H1 (cell line): ENCODE results near the gene SLC39A8. TPM values are rescaled to one million over a fixed set of nuclear protein-coding genes. Genes with fewer than 3 reads are reported as not detected.

Experiments
- CTCF ChIA-PET: fragments of 300-600 bp; sonication (Branson Sonifier 250); formaldehyde crosslinking; loops from one replicate; lab custom pipeline; 2021; ENCODE audit not compliant: partially characterized antibody; lab: Charles Lee
- POLR2A ChIA-PET: fragments of 300-600 bp; sonication (Branson Sonifier 250); formaldehyde crosslinking; loops from one replicate; lab custom pipeline; 2021; ENCODE audit warnings: inconsistent platforms; ENCODE audit not compliant: partially characterized antibody; lab: Charles Lee
- DNase-seq, 2 experiments: peaks; one replicate each; pipeline versions ENCODE4 v3.0.0 to v3.0.0-alpha.2; 2010 to 2022; ENCODE audit warnings: low spot score in 2 of 2, low read depth in 1 of 2, mixed read lengths in 1 of 2
- FAIRE-seq: peaks from 2 replicates; lab custom pipeline; 2011; peaks lifted over from hg19 to GRCh38; lab: Jason Lieb, UNC
- H2AFZ ChIP-seq: 2 replicates; pipeline ENCODE4 v1.8.1; 2012; ENCODE audit warnings: low read length, inconsistent platforms
- H2AK5ac ChIP-seq: 2 replicates; pipeline ENCODE4 v1.6.1; 2013; ENCODE audit warnings: low read depth, low read length
- H2BK120ac ChIP-seq: replicated peaks from 2 replicates; pipeline ENCODE3; 2013; ENCODE audit warnings: low read depth, low read length, inconsistent platforms
- H2BK12ac ChIP-seq: 2 replicates; pipeline ENCODE4 v1.6.1; 2013; ENCODE audit warnings: low read depth, low read length
- H2BK15ac ChIP-seq: 2 replicates; pipeline ENCODE4 v1.6.1; 2013; ENCODE audit warnings: low read length
- H2BK20ac ChIP-seq: 2 replicates; pipeline ENCODE4 v1.6.1; 2013; ENCODE audit warnings: low read length
- H2BK5ac ChIP-seq: 2 replicates; pipeline ENCODE4 v1.6.1; 2013; ENCODE audit warnings: low read depth, low read length
- H3K14ac ChIP-seq: 2 replicates; pipeline ENCODE4 v1.6.1; 2013; ENCODE audit warnings: inconsistent platforms; ENCODE audit not compliant: insufficient read length
- H3K18ac ChIP-seq: 2 replicates; pipeline ENCODE4 v1.6.1; 2013; ENCODE audit warnings: low read length; ENCODE audit errors: extremely low read depth
- H3K23ac ChIP-seq: 2 replicates; pipeline ENCODE4 v1.6.1; 2013; ENCODE audit warnings: inconsistent platforms; ENCODE audit not compliant: insufficient read length
- H3K23me2 ChIP-seq: 2 replicates; pipeline ENCODE4 v1.6.1; 2013; ENCODE audit warnings: low read depth, low read length
- H3K27ac ChIP-seq: 2 replicates; pipeline ENCODE4 v1.6.1; 2011; ENCODE audit warnings: low read depth, low read length, inconsistent platforms
- H3K27me3 ChIP-seq, 4 experiments: replicated peaks in 1 of 4; 1 replicate in 1 of 4; 2 replicates in 3 of 4; pipeline versions ENCODE4 v1.6.1 to v1.8.1; 2011 to 2013; ENCODE audit warnings: low read length in 3 of 4, mild to moderate bottlenecking in 3 of 4, inconsistent platforms in 2 of 4, mixed read lengths in 2 of 4, moderate library complexity in 1 of 4; ENCODE audit not compliant: control insufficient read depth in 3 of 4, insufficient read depth in 3 of 4; ENCODE audit errors: extremely low read depth in 1 of 4
- H3K36me3 ChIP-seq, 4 experiments: 2 replicates each; pipeline versions ENCODE4 v1.6.1 to v1.8.1; 2011 to 2013; ENCODE audit warnings: mild to moderate bottlenecking in 4 of 4, low read length in 3 of 4, moderate library complexity in 2 of 4, control low read depth in 1 of 4, inconsistent platforms in 1 of 4; ENCODE audit not compliant: insufficient read depth in 4 of 4, control insufficient read depth in 2 of 4
- H3K4ac ChIP-seq: replicated peaks from 2 replicates; pipeline ENCODE3; 2013; ENCODE audit warnings: low read length, low read depth, mixed read lengths, inconsistent platforms; ENCODE audit not compliant: insufficient read length
- H3K4me1 ChIP-seq, 4 experiments: replicated peaks in 1 of 4; 1 replicate in 1 of 4; 2 replicates in 3 of 4; pipeline versions ENCODE4 v1.6.1 to v1.8.1; 2011 to 2013; ENCODE audit warnings: low read length in 3 of 4, inconsistent platforms in 2 of 4, mixed read lengths in 1 of 4; ENCODE audit not compliant: insufficient read depth in 4 of 4, control insufficient read depth in 3 of 4
- H3K4me2 ChIP-seq, 2 experiments: 2 replicates each; pipeline versions ENCODE4 v1.6.1 to v1.8.1; 2011 to 2013; ENCODE audit warnings: low read depth in 2 of 2, low read length in 2 of 2, control low read depth in 1 of 2, inconsistent platforms in 1 of 2, mild to moderate bottlenecking in 1 of 2; ENCODE audit not compliant: insufficient read depth in 1 of 2
- H3K4me3 ChIP-seq, 4 experiments: fragments of 200-600, 300-600 bp in 1 of 4; sonication (generic), shearing (Covaris generic), sonication (Bioruptor Twin) in 1 of 4; 2 replicates each; pipeline versions ENCODE4 v1.5.1 to v1.8.1; 2011 to 2016; ENCODE audit warnings: low read length in 4 of 4, low read depth in 3 of 4, control low read depth in 2 of 4, inconsistent platforms in 2 of 4, mild to moderate bottlenecking in 2 of 4, mixed read lengths in 1 of 4, moderate library complexity in 1 of 4; ENCODE audit not compliant: insufficient read depth in 2 of 4; ENCODE audit errors: extremely low read depth in 1 of 4
- H3K56ac ChIP-seq: replicated peaks from 2 replicates; pipeline ENCODE3; 2013; ENCODE audit warnings: low read depth, mild to moderate bottlenecking, mixed read lengths, low read length, inconsistent platforms; ENCODE audit not compliant: insufficient read length
- H3K79me1 ChIP-seq: 2 replicates; pipeline ENCODE4 v1.6.1; 2013; ENCODE audit warnings: low read depth, low read length, control low read depth
- H3K79me2 ChIP-seq, 2 experiments: 2 replicates each; pipeline versions ENCODE4 v1.6.1 to v1.8.1; 2012 to 2013; ENCODE audit warnings: low read length in 2 of 2, mild to moderate bottlenecking in 2 of 2, inconsistent platforms in 1 of 2; ENCODE audit not compliant: insufficient read depth in 2 of 2, control insufficient read depth in 1 of 2
- H3K9ac ChIP-seq, 4 experiments: replicated peaks in 1 of 4; 1 replicate in 1 of 4; 2 replicates in 3 of 4; pipeline versions ENCODE4 v1.6.1 to v1.8.1; 2011 to 2013; ENCODE audit warnings: low read depth in 3 of 4, low read length in 3 of 4, control low read depth in 2 of 4, mild to moderate bottlenecking in 2 of 4, moderate library complexity in 2 of 4, inconsistent platforms in 1 of 4; ENCODE audit errors: extremely low read depth in 1 of 4
- H3K9me3 ChIP-seq, 2 experiments: 2 replicates each; pipeline versions ENCODE4 v1.6.1 to v1.8.1; 2012 to 2013; ENCODE audit warnings: mild to moderate bottlenecking in 2 of 2, moderate library complexity in 2 of 2, control low read depth in 1 of 2, inconsistent platforms in 1 of 2, low read depth in 1 of 2, low read length in 1 of 2, mixed read lengths in 1 of 2; ENCODE audit not compliant: insufficient read depth in 2 of 2
- H4K20me1 ChIP-seq, 2 experiments: replicated peaks in 1 of 2; 2 replicates each; pipeline versions ENCODE3 to v1.8.1; 2011 to 2013; ENCODE audit warnings: inconsistent platforms in 2 of 2, low read length in 2 of 2, mild to moderate bottlenecking in 1 of 2; ENCODE audit not compliant: insufficient read depth in 2 of 2, control insufficient read depth in 1 of 2
- H4K5ac ChIP-seq: 2 replicates; pipeline ENCODE4 v1.6.1; 2013; ENCODE audit warnings: low read length, low read depth, mixed read lengths, inconsistent platforms; ENCODE audit not compliant: insufficient read length
- H4K8ac ChIP-seq: 2 replicates; pipeline ENCODE4 v1.8.0; 2013; ENCODE audit warnings: mild to moderate bottlenecking, moderate library complexity, low read length, inconsistent platforms; ENCODE audit not compliant: insufficient read depth; ENCODE audit errors: extremely low read depth
- H4K91ac ChIP-seq: replicated peaks from 2 replicates; pipeline ENCODE3; 2013; ENCODE audit warnings: low read length, mixed read lengths, inconsistent platforms; ENCODE audit not compliant: insufficient read length
- ASH2L ChIP-seq: fragments of 200-600, 300-600 bp; sonication (generic); IDR thresholded peaks from one replicate; pipeline ENCODE4 v1.7.1; 2017; ENCODE audit warnings: low read length
- BACH1 ChIP-seq: IDR thresholded peaks from 2 replicates; pipeline ENCODE4 v1.6.1; 2012; ENCODE audit warnings: low read length, improper control_type of control experiment
- BCL11A ChIP-seq, 2 experiments: IDR thresholded peaks; one replicate each; pipeline ENCODE4 v1.6.1; 2011; ENCODE audit warnings: low read depth in 2 of 2, low read length in 2 of 2, mild to moderate bottlenecking in 2 of 2
- CBX8 ChIP-seq: fragments of 300-800, 300-1000 bp; sonication (generic); IDR thresholded peaks from 2 replicates; pipeline ENCODE4 v1.7.1; 2016; ENCODE audit warnings: low read depth, low read length, borderline replicate concordance
- EGR1 ChIP-seq: IDR thresholded peaks from 2 replicates; pipeline ENCODE4 v1.6.1; 2011; ENCODE audit warnings: low read depth, low read length, borderline replicate concordance
- EP300 ChIP-seq, 2 experiments: IDR thresholded peaks; 1 replicate in 1 of 2; 2 replicates in 1 of 2; pipeline ENCODE4 v1.6.1; 2011 to 2012; ENCODE audit warnings: low read depth in 2 of 2, low read length in 2 of 2, mild to moderate bottlenecking in 2 of 2, borderline replicate concordance in 1 of 2, inconsistent platforms in 1 of 2, moderate library complexity in 1 of 2
- JUND ChIP-seq: IDR thresholded peaks from 2 replicates; pipeline ENCODE4 v1.6.1; 2011; ENCODE audit warnings: mild to moderate bottlenecking, improper control_type of control experiment, low read length
- KDM1A ChIP-seq: fragments of 200-600, 300-600 bp; sonication (generic); IDR thresholded peaks from 2 replicates; pipeline ENCODE4 v1.7.1; 2016; ENCODE audit warnings: mild to moderate bottlenecking, low read length, borderline replicate concordance
- POU5F1 ChIP-seq: IDR thresholded peaks from 2 replicates; pipeline ENCODE4 v1.6.1; 2011; ENCODE audit warnings: low read depth, mild to moderate bottlenecking, low read length, moderate library complexity
- SIN3A ChIP-seq, 2 experiments: IDR thresholded peaks in 1 of 2; conservative IDR thresholded peaks in 1 of 2; 2 replicates each; pipeline ENCODE4 v1.6.1; 2011 to 2012; ENCODE audit warnings: low read length in 2 of 2, improper control_type of control experiment in 1 of 2, low read depth in 1 of 2, mild to moderate bottlenecking in 1 of 2
- SP1 ChIP-seq: IDR thresholded peaks from 2 replicates; pipeline ENCODE4 v1.6.1; 2011; ENCODE audit warnings: low read depth, low read length
- SP2 ChIP-seq: IDR thresholded peaks from 2 replicates; pipeline ENCODE4 v1.6.1; 2012; ENCODE audit warnings: mild to moderate bottlenecking, low read length, inconsistent platforms
- SRF ChIP-seq: IDR thresholded peaks from 2 replicates; pipeline ENCODE4 v1.6.1; 2011; ENCODE audit warnings: mild to moderate bottlenecking, low read depth, low read length, moderate library complexity
- SUZ12 ChIP-seq: fragments of 200-600 bp; sonication (generic); IDR thresholded peaks from 2 replicates; pipeline ENCODE4 v1.6.1; 2012; ENCODE audit warnings: mild to moderate bottlenecking, inconsistent platforms, low read length, moderate library complexity, mixed read lengths
- TAF7 ChIP-seq: optimal IDR thresholded peaks from 2 replicates; pipeline ENCODE3; 2011; ENCODE audit warnings: low read depth, mild to moderate bottlenecking, inconsistent platforms, low read length, moderate library complexity, borderline replicate concordance
- WGBS, 2 experiments: shearing (Covaris generic) in 1 of 2; methylation state at CpG; one replicate each; pipeline versions ENCODE4 v1.1.6 to v1.1.7; 2013 to 2015; ENCODE audit warnings: low lambda C conversion rate in 2 of 2, mixed read lengths in 2 of 2, inconsistent platforms in 1 of 2, low coverage in 1 of 2, missing lambda C conversion rate in 1 of 2; ENCODE audit not compliant: insufficient replicate concordance in 2 of 2, insufficient coverage in 1 of 2, insufficient read length in 1 of 2; ENCODE audit errors: extremely low coverage in 1 of 2, missing lambda C conversion rate in 1 of 2; 5-methylcytosine and 5-hydroxymethylcytosine counted together
- polyA plus RNA-seq, 7 experiments: library from polyadenylated mRNA; depleted of rRNA in 3 of 7; stranded (reverse) in 5 of 7; unstranded in 2 of 7; fragments of >200 nt in 5 of 7; fragments of 200-250 nt in 2 of 7; gene quantifications; 1 replicate in 5 of 7; 2 replicates in 1 of 7; 4 replicates in 1 of 7; pipeline versions ENCODE4 v1.2.1 to v1.2.3, GENCODE V29; 2011 to 2013; ENCODE audit warnings: missing spikeins in 2 of 7, mixed read lengths in 2 of 7
- total RNA-seq: library from RNA; stranded (reverse); fragmentation: NEBNext Ultra II Directional; extraction: Animal tissue kit (Norgen Biotek cat#: 25700); gene quantifications from 2 replicates; pipeline ENCODE4 v1.2.1, GENCODE V29; 2021

SLC39A8 gene
- total and polyA plus RNA-seq, 2 of the 8 experiments (the other 6 are each of a cell fraction or from before 2014, with no cell fraction given): 6.4 to 38.7 TPM

GRCh38 chr4:102298716-102299115 lies 46.6 kb downstream of the SLC39A8 start:
- no peaks in the 10 kb centered on the region for H3K79me2 ChIP-seq
- no peak overlapping the region for H2BK120ac ChIP-seq
- H2BK15ac ChIP-seq: no peak overlapping the region
- H3K4me3 ChIP-seq: no peak overlapping the region
- no peaks in the 10 kb centered on the region for H4K20me1 ChIP-seq
- no peaks in the 10 kb centered on the region for H3K23me2 ChIP-seq
- no peaks in the 10 kb centered on the region for H3K27me3 ChIP-seq
- no peak overlapping the region for H3K4me2 ChIP-seq
- no peak for FAIRE-seq
- no peak overlapping the region for H3K9ac ChIP-seq
- no peak overlapping the region for H3K4ac ChIP-seq
- no peaks in the 10 kb centered on the region for H3K79me1 ChIP-seq
- H2BK5ac ChIP-seq: no peak overlapping the region
- H4K91ac ChIP-seq: no peak overlapping the region
- H2BK20ac ChIP-seq: no peak overlapping the region
- no peak overlapping the region for H2AK5ac ChIP-seq
- TF ChIP-seq SUZ12 (no peak), KDM1A (no peak), SRF (no peak), EGR1 (no peak), SIN3A (conservative IDR thresholded peaks at IDR 0.05 in 1 of 2, IDR thresholded peaks at IDR 0.05 in 1 of 2; ENCODE audit: low read depth in 1 of 2, low read length in 2 of 2) (no peak), SP1 (no peak), ASH2L (no peak), BACH1 (no peak), BCL11A (IDR thresholded peaks at IDR 0.05; ENCODE audit: low read depth in 2 of 2, low read length in 2 of 2) (no peak), EP300 (IDR thresholded peaks at IDR 0.05; ENCODE audit: borderline replicate concordance in 1 of 2, low read depth in 2 of 2, low read length in 2 of 2) (no peak), CBX8 (no peak), POU5F1 (no peak), JUND (no peak), TAF7 (no peak), SP2 (no peak)
- no peak overlapping the region for H2AFZ ChIP-seq
- H3K56ac ChIP-seq: no peak overlapping the region
- WGBS, 2 experiments: 83% methylated on average over 1 of the region's 1 CpG; no CpG with 5 or more reads in 1 of the 2 experiments
- H3K9me3 ChIP-seq: no peaks in the 10 kb centered on the region
- H3K27ac ChIP-seq: no peak overlapping the region
- CTCF ChIA-PET: no interaction called here
- no peak overlapping the region for H3K18ac ChIP-seq
- H3K4me1 ChIP-seq: peaks cover 0 to 3% (median 2%) of the 10 kb centered on the region in 4 experiments; a peak in 4 of 7 replicates
- no peak for DNase-seq
- H4K5ac ChIP-seq: no peak overlapping the region
- H3K14ac ChIP-seq: no peak overlapping the region
- H2BK12ac ChIP-seq: no peak overlapping the region
- POLR2A ChIA-PET: no interaction called here
- H4K8ac ChIP-seq: no peak overlapping the region
- H3K36me3 ChIP-seq: no peaks in the 10 kb centered on the region
- no peak overlapping the region for H3K23ac ChIP-seq
